HepG2 (cell line): ENCODE measurements around the gene FBP1. TPM values are rescaled to one million over a fixed set of nuclear protein-coding genes. Genes with fewer than 3 reads are reported as not detected.

Source experiments
- ATAC-seq: fragments of 200-7000 bp; cut with Tn5 transposase; 3 replicates; pipeline ENCODE4 v1.9.1; 2020; ENCODE audit warnings: mild to moderate bottlenecking, moderate library complexity
- BruUV-seq: library from RNA; stranded (reverse); fragments of 400-500 nt; replicated peaks from 2 replicates; lab custom pipeline; 2021; lab: Mats Ljungman, UMichigan
- CTCF ChIA-PET: fragments of 300-600 bp; formaldehyde crosslinking; extraction: SDS; loops from one replicate; lab custom pipeline; 2021; ENCODE audit warnings: low total read pairs, inconsistent platforms, low intra/inter-chr PET ratio; lab: Yijun Ruan, JAX
- POLR2A ChIA-PET: fragments of 350-600 bp; sonication (Branson Sonifier 250); formaldehyde crosslinking; loops from one replicate; lab custom pipeline; 2020; ENCODE audit warnings: antibody characterized with exemption, inconsistent platforms; lab: Yijun Ruan, JAX
- DNase-seq: peaks from one replicate; pipeline ENCODE4 v3.0.0-alpha.2; 2015; ENCODE audit warnings: low spot score
- FAIRE-seq: peaks from 3 replicates; lab custom pipeline; 2011; peaks lifted over from hg19 to GRCh38; lab: Jason Lieb, UNC
- H2AFZ ChIP-seq: one replicate; pipeline ENCODE4 v1.6.1; 2011; ENCODE audit warnings: low read length, inconsistent platforms
- H3K27ac ChIP-seq: fragments of 300-600 bp; 3 replicates; pipeline ENCODE4 v1.8.0; 2011; ENCODE audit warnings: mixed run types, mild to moderate bottlenecking, mixed read lengths, low read length, inconsistent platforms; ENCODE audit not compliant: insufficient read depth; ENCODE audit errors: extremely low read length
- H3K27me3 ChIP-seq, 2 experiments: fragments of 200-600 bp in 1 of 2; 2 replicates in 1 of 2; 3 replicates in 1 of 2; pipeline versions ENCODE4 v1.6.0 to v1.8.0; 2011; ENCODE audit warnings: low read length in 2 of 2, mild to moderate bottlenecking in 2 of 2, moderate library complexity in 2 of 2, inconsistent platforms in 1 of 2; ENCODE audit not compliant: insufficient read depth in 2 of 2, control insufficient read depth in 1 of 2
- H3K36me3 ChIP-seq, 2 experiments: fragments of 200-600 bp in 1 of 2; replicated peaks in 1 of 2; 2 replicates in 1 of 2; 3 replicates in 1 of 2; pipeline versions ENCODE4 v1.5.1 to v1.8.0; 2011; ENCODE audit warnings: low read length in 2 of 2, inconsistent platforms in 1 of 2; ENCODE audit not compliant: insufficient read depth in 2 of 2, control insufficient read depth in 1 of 2
- H3K4me1 ChIP-seq: 2 replicates; pipeline ENCODE4 v1.5.1; 2012; ENCODE audit warnings: low read length, inconsistent platforms; ENCODE audit not compliant: insufficient read depth
- H3K4me2 ChIP-seq: 2 replicates; pipeline ENCODE4 v1.6.0; 2011; ENCODE audit warnings: low read depth, low read length, inconsistent platforms
- H3K4me3 ChIP-seq, 3 experiments: fragments of 200-600 bp in 1 of 3; sonication (generic), shearing (Covaris generic) in 1 of 3; replicated peaks in 1 of 3; 2 replicates each; pipeline ENCODE4 v1.5.1; 2011 to 2016; ENCODE audit warnings: low read length in 3 of 3, inconsistent platforms in 2 of 3, low read depth in 2 of 3, mild to moderate bottlenecking in 2 of 3, control low read depth in 1 of 3, mixed read lengths in 1 of 3; ENCODE audit not compliant: insufficient read depth in 1 of 3
- H3K79me2 ChIP-seq: one replicate; pipeline ENCODE4 v1.6.1; 2011; ENCODE audit warnings: low read length, inconsistent platforms; ENCODE audit not compliant: insufficient read depth
- H3K9ac ChIP-seq: 2 replicates; pipeline ENCODE4 v1.6.0; 2011; ENCODE audit warnings: mild to moderate bottlenecking, low read depth, low read length, inconsistent platforms; ENCODE audit not compliant: insufficient read depth
- H3K9me3 ChIP-seq: 2 replicates; pipeline ENCODE4 v1.5.1; 2012; ENCODE audit warnings: mild to moderate bottlenecking, low read length
- H4K20me1 ChIP-seq: 2 replicates; pipeline ENCODE4 v1.6.0; 2011; ENCODE audit warnings: inconsistent platforms, mild to moderate bottlenecking, low read length, moderate library complexity; ENCODE audit not compliant: insufficient read depth
- ETV5 ChIP-seq: IDR thresholded peaks from 2 replicates; pipeline ENCODE4 v1.6.1; 2018; ENCODE audit warnings: missing biosample characterization, missing genetic modification reagents, inconsistent platforms, borderline replicate concordance
- FOXO1 ChIP-seq: sonication (generic); formaldehyde crosslinking; IDR thresholded peaks from 2 replicates; pipeline ENCODE4 v1.4.0; 2020; ENCODE audit warnings: missing genetic modification reagents
- FOXP1 ChIP-seq, 2 experiments: fragments of 450-650 bp in 1 of 2; IDR thresholded peaks; 2 replicates each; pipeline ENCODE4 v1.6.1; 2017 to 2018; ENCODE audit warnings: antibody characterized with exemption in 1 of 2
- HNF4G ChIP-seq, 2 experiments: sonication (generic) in 1 of 2; formaldehyde crosslinking in 1 of 2; IDR thresholded peaks; 2 replicates each; pipeline versions ENCODE4 v1.4.0 to v1.6.1; 2011 to 2020; ENCODE audit warnings: borderline replicate concordance in 2 of 2, low read depth in 2 of 2, mild to moderate bottlenecking in 2 of 2, low read length in 1 of 2, missing genetic modification reagents in 1 of 2, moderate library complexity in 1 of 2
- MED1 ChIP-seq: sonication (generic); formaldehyde crosslinking; IDR thresholded peaks from 2 replicates; pipeline ENCODE4 v1.4.0; 2020; ENCODE audit warnings: missing genetic modification reagents
- PHF21A ChIP-seq: sonication (generic); formaldehyde crosslinking; IDR thresholded peaks from 2 replicates; pipeline ENCODE4 v1.5.0; 2020; ENCODE audit warnings: mild to moderate bottlenecking, missing genetic modification reagents
- RARA ChIP-seq: IDR thresholded peaks from 2 replicates; pipeline ENCODE4 v1.6.1; 2016; ENCODE audit warnings: missing genetic modification reagents, missing compliant biosample characterization
- RFXAP ChIP-seq: sonication (generic); formaldehyde crosslinking; IDR thresholded peaks from 2 replicates; pipeline ENCODE4 v1.4.0; 2020; ENCODE audit warnings: missing genetic modification reagents, borderline replicate concordance
- YEATS4 ChIP-seq: sonication (generic); formaldehyde crosslinking; IDR thresholded peaks from 2 replicates; pipeline ENCODE4 v1.4.0; 2020; ENCODE audit warnings: missing genetic modification reagents, borderline replicate concordance
- ZFX ChIP-seq: sonication (generic); formaldehyde crosslinking; IDR thresholded peaks from 2 replicates; pipeline ENCODE4 v1.4.0; 2020; ENCODE audit warnings: mild to moderate bottlenecking, low read depth, missing genetic modification reagents, moderate library complexity
- ZFY ChIP-seq: sonication (generic); formaldehyde crosslinking; IDR thresholded peaks from 2 replicates; pipeline ENCODE4 v1.4.0; 2020; ENCODE audit warnings: missing genetic modification reagents
- ZSCAN31 ChIP-seq: sonication (generic); formaldehyde crosslinking; IDR thresholded peaks from 2 replicates; pipeline ENCODE4 v1.5.0; 2020; ENCODE audit warnings: low read depth, mild to moderate bottlenecking, missing genetic modification reagents
- WGBS: methylation state at CpG from one replicate; pipeline ENCODE4 v1.1.6; 2017; ENCODE audit warnings: low lambda C conversion rate; 5-methylcytosine and 5-hydroxymethylcytosine counted together
- in situ Hi-C: cut with HindIII; loops from 2 replicates; pipeline ENCODE4 v1.10.0; 2017; ENCODE audit warnings: low pct_unique_long_range_greater_than_20kb; ENCODE audit not compliant: extremely low pct_ligation_motif_present
- intact Hi-C: fragments of 100-400 bp; cut with micrococcal nuclease; formaldehyde crosslinking; loops from one replicate; pipeline ENCODE4 v1.10.0; 2022; ENCODE audit not compliant: unreplicated experiment
- polyA plus RNA-seq, 8 experiments: library from polyadenylated mRNA; depleted of rRNA in 3 of 8; stranded (reverse) in 7 of 8; unstranded in 1 of 8; fragments of >200 nt; fragmentation: Illumina TruSeq in 4 of 8; extraction: Trizol in 4 of 8; gene quantifications; 2 replicates each; pipeline versions ENCODE4 v1.2.1 to v1.2.3, GENCODE V29; 2011 to 2016; ENCODE audit warnings: low read depth in 4 of 8, missing spikeins in 1 of 8, mixed read lengths in 1 of 8; ENCODE audit not compliant: insufficient read depth in 1 of 8
- total RNA-seq, 5 experiments: library from RNA; depleted of rRNA; stranded (reverse); fragments of >200 nt; fragmentation: Illumina TruSeq; extraction: Trizol; gene quantifications; 2 replicates each; pipeline ENCODE4 v1.2.3, GENCODE V29; 2016; ENCODE audit warnings: low read depth in 1 of 5
- TF ChIP-seq, protein P1 (sequence below): sonication (generic); formaldehyde crosslinking; IDR thresholded peaks from 2 replicates; pipeline ENCODE4 v1.4.0; 2020; ENCODE audit warnings: missing genetic modification reagents
- TF ChIP-seq, protein P2 (sequence below): sonication (generic); formaldehyde crosslinking; conservative IDR thresholded peaks from 2 replicates; pipeline ENCODE4 v1.4.0; 2020; ENCODE audit warnings: mild to moderate bottlenecking, missing genetic modification reagents, moderate library complexity
- TF ChIP-seq, protein P3 (sequence below): sonication (generic); formaldehyde crosslinking; IDR thresholded peaks from 2 replicates; pipeline ENCODE4 v1.4.0; 2020; ENCODE audit warnings: missing genetic modification reagents

Gene FBP1
- total and polyA plus RNA-seq, 2 of the 13 experiments (the other 11 are each of a cell fraction or from before 2014, with no cell fraction given): 0.29 to 0.53 TPM

DNA sequence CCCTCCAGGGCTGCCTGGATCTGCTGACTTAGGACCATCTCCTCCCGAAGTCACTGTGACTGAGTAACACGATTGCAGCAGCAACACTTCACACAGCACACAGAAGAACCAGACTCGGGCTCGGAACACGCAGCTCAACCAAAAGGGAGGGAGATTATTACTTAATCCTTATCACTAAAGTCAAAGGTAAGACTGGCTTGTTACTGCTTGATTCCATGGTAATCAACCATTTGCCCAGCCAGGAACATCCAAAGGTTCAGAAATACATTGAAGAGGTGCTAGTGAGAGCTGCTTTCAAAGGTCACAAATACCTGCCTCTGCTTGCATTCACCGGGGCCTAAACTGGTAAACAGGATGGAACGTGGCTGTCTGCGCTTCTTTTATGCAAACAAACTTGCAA lies 7.7 kb downstream of the FBP1 start:
- Histone ChIP-seq H3K4me3 (peak overlapping the region; percentile 11 to 48 (median 33); a peak in 4 of 6 replicates), H3K4me2 (peak overlapping the region; percentile 84), H3K9me3 (no peaks in the 10 kb centered on the region), H3K79me2 (no peaks in the 10 kb centered on the region), H3K36me3 (no peaks in the 10 kb centered on the region), H4K20me1 (no peaks in the 10 kb centered on the region), H3K4me1 (peaks cover 33% of the 10 kb centered on the region), H3K27ac (no peak overlapping the region), H3K9ac (no peak overlapping the region), H2AFZ (peak overlapping the region; percentile 61), H3K27me3 (peaks cover 2 to 18% of the 10 kb centered on the region in 2 experiments; a peak in 1 of 5 replicates)
- no peak for DNase-seq
- POLR2A ChIA-PET: interaction anchor here (1.0 kb wide), 1 partner anchor 77 kb away, joined by 3 read pairs; the partner anchor contains the start of gene PCAT7
- peak; percentile 63 for ATAC-seq
- 0 out of 2 replicates have a peak, but pooled peaks have one; percentile 7 for TF ChIP-seq RFXAP
- TF ChIP-seq ZFX (CRISPR knock-in tag): peak; percentile 25; the same call in 1 of the 2 replicates
- no peak for TF ChIP-seq YEATS4 (CRISPR knock-in tag)
- 0 out of 2 replicates have a peak, but pooled peaks have one; percentile 37 for TF ChIP-seq MED1
- no peak for TF ChIP-seq ETV5 (CRISPR knock-in tag)
- TF ChIP-seq, protein P1, sequence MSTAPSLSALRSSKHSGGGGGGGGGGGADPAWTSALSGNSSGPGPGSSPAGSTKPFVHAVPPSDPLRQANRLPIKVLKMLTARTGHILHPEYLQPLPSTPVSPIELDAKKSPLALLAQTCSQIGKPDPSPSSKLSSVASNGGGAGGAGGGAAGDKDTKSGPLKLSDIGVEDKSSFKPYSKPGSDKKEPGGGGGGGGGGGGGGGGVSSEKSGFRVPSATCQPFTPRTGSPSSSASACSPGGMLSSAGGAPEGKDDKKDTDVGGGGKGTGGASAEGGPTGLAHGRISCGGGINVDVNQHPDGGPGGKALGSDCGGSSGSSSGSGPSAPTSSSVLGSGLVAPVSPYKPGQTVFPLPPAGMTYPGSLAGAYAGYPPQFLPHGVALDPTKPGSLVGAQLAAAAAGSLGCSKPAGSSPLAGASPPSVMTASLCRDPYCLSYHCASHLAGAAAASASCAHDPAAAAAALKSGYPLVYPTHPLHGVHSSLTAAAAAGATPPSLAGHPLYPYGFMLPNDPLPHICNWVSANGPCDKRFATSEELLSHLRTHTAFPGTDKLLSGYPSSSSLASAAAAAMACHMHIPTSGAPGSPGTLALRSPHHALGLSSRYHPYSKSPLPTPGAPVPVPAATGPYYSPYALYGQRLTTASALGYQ (CRISPR knock-in tag): no peak
- TF ChIP-seq, protein P2, sequence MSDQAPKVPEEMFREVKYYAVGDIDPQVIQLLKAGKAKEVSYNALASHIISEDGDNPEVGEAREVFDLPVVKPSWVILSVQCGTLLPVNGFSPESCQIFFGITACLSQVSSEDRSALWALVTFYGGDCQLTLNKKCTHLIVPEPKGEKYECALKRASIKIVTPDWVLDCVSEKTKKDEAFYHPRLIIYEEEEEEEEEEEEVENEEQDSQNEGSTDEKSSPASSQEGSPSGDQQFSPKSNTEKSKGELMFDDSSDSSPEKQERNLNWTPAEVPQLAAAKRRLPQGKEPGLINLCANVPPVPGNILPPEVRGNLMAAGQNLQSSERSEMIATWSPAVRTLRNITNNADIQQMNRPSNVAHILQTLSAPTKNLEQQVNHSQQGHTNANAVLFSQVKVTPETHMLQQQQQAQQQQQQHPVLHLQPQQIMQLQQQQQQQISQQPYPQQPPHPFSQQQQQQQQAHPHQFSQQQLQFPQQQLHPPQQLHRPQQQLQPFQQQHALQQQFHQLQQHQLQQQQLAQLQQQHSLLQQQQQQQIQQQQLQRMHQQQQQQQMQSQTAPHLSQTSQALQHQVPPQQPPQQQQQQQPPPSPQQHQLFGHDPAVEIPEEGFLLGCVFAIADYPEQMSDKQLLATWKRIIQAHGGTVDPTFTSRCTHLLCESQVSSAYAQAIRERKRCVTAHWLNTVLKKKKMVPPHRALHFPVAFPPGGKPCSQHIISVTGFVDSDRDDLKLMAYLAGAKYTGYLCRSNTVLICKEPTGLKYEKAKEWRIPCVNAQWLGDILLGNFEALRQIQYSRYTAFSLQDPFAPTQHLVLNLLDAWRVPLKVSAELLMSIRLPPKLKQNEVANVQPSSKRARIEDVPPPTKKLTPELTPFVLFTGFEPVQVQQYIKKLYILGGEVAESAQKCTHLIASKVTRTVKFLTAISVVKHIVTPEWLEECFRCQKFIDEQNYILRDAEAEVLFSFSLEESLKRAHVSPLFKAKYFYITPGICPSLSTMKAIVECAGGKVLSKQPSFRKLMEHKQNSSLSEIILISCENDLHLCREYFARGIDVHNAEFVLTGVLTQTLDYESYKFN: peak; percentile 45
- TF ChIP-seq HNF4G (IDR thresholded peaks at IDR 0.05; ENCODE audit: borderline replicate concordance, low read depth, low read length): 0 out of 2 replicates have a peak, but pooled peaks have one; percentile 3
- TF ChIP-seq HNF4G (CRISPR knock-in tag; IDR thresholded peaks at IDR 0.05; ENCODE audit: borderline replicate concordance, low read depth): no peak
- TF ChIP-seq FOXP1 (IDR thresholded peaks at IDR 0.05): no peak
- TF ChIP-seq FOXP1 (CRISPR knock-in tag; IDR thresholded peaks at IDR 0.05): peak; percentile 56
- TF ChIP-seq, protein P3, sequence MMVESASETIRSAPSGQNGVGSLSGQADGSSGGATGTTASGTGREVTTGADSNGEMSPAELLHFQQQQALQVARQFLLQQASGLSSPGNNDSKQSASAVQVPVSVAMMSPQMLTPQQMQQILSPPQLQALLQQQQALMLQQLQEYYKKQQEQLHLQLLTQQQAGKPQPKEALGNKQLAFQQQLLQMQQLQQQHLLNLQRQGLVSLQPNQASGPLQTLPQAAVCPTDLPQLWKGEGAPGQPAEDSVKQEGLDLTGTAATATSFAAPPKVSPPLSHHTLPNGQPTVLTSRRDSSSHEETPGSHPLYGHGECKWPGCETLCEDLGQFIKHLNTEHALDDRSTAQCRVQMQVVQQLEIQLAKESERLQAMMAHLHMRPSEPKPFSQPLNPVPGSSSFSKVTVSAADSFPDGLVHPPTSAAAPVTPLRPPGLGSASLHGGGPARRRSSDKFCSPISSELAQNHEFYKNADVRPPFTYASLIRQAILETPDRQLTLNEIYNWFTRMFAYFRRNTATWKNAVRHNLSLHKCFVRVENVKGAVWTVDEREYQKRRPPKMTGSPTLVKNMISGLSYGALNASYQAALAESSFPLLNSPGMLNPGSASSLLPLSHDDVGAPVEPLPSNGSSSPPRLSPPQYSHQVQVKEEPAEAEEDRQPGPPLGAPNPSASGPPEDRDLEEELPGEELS: peak; percentile 61
- TF ChIP-seq ZSCAN31 (CRISPR knock-in tag): 0 out of 2 replicates have a peak, but pooled peaks have one; percentile 18
- peak; percentile 24; the same call in 1 of the 2 replicates for TF ChIP-seq FOXO1 (CRISPR knock-in tag)
- TF ChIP-seq ZFY (CRISPR knock-in tag): 0 out of 2 replicates have a peak, but pooled peaks have one; percentile 27
- TF ChIP-seq PHF21A (CRISPR knock-in tag): peak; percentile 47; the same call in 1 of the 2 replicates
- TF ChIP-seq RARA (CRISPR knock-in tag): 0 out of 2 replicates have a peak, but pooled peaks have one; percentile 7
- no peak for FAIRE-seq
- 0% methylated on average over 6 of the region's 8 CpGs for WGBS
- in situ Hi-C loops (no loop called here), intact Hi-C loops (no loop called here)
- BruUV-seq: no TSS peak
- CTCF ChIA-PET: no interaction called here
